H1 (cell line): ENCODE results near the gene C21orf58. TPM values are rescaled to one million over a fixed set of nuclear protein-coding genes. Genes with fewer than 3 reads are reported as not detected.

Experiments used
- CTCF ChIA-PET: fragments of 300-600 bp; sonication (Branson Sonifier 250); formaldehyde crosslinking; loops from one replicate; lab custom pipeline; 2021; ENCODE audit not compliant: partially characterized antibody; lab: Charles Lee
- POLR2A ChIA-PET: fragments of 300-600 bp; sonication (Branson Sonifier 250); formaldehyde crosslinking; loops from one replicate; lab custom pipeline; 2021; ENCODE audit warnings: inconsistent platforms; ENCODE audit not compliant: partially characterized antibody; lab: Charles Lee
- DNase-seq, 2 experiments: peaks; one replicate each; pipeline versions ENCODE4 v3.0.0 to v3.0.0-alpha.2; 2010 to 2022; ENCODE audit warnings: low spot score in 2 of 2, low read depth in 1 of 2, mixed read lengths in 1 of 2
- FAIRE-seq: peaks from 2 replicates; lab custom pipeline; 2011; peaks lifted over from hg19 to GRCh38; lab: Jason Lieb, UNC
- H2AFZ ChIP-seq: 2 replicates; pipeline ENCODE4 v1.8.1; 2012; ENCODE audit warnings: low read length, inconsistent platforms
- H2AK5ac ChIP-seq: 2 replicates; pipeline ENCODE4 v1.6.1; 2013; ENCODE audit warnings: low read depth, low read length
- H2BK120ac ChIP-seq: replicated peaks from 2 replicates; pipeline ENCODE3; 2013; ENCODE audit warnings: low read depth, low read length, inconsistent platforms
- H2BK12ac ChIP-seq: 2 replicates; pipeline ENCODE4 v1.6.1; 2013; ENCODE audit warnings: low read depth, low read length
- H2BK15ac ChIP-seq: 2 replicates; pipeline ENCODE4 v1.6.1; 2013; ENCODE audit warnings: low read length
- H2BK20ac ChIP-seq: 2 replicates; pipeline ENCODE4 v1.6.1; 2013; ENCODE audit warnings: low read length
- H2BK5ac ChIP-seq: 2 replicates; pipeline ENCODE4 v1.6.1; 2013; ENCODE audit warnings: low read depth, low read length
- H3K14ac ChIP-seq: 2 replicates; pipeline ENCODE4 v1.6.1; 2013; ENCODE audit warnings: inconsistent platforms; ENCODE audit not compliant: insufficient read length
- H3K18ac ChIP-seq: 2 replicates; pipeline ENCODE4 v1.6.1; 2013; ENCODE audit warnings: low read length; ENCODE audit errors: extremely low read depth
- H3K23ac ChIP-seq: 2 replicates; pipeline ENCODE4 v1.6.1; 2013; ENCODE audit warnings: inconsistent platforms; ENCODE audit not compliant: insufficient read length
- H3K23me2 ChIP-seq: 2 replicates; pipeline ENCODE4 v1.6.1; 2013; ENCODE audit warnings: low read depth, low read length
- H3K27ac ChIP-seq: 2 replicates; pipeline ENCODE4 v1.6.1; 2011; ENCODE audit warnings: low read depth, low read length, inconsistent platforms
- H3K27me3 ChIP-seq, 4 experiments: replicated peaks in 1 of 4; 1 replicate in 1 of 4; 2 replicates in 3 of 4; pipeline versions ENCODE4 v1.6.1 to v1.8.1; 2011 to 2013; ENCODE audit warnings: low read length in 3 of 4, mild to moderate bottlenecking in 3 of 4, inconsistent platforms in 2 of 4, mixed read lengths in 2 of 4, moderate library complexity in 1 of 4; ENCODE audit not compliant: control insufficient read depth in 3 of 4, insufficient read depth in 3 of 4; ENCODE audit errors: extremely low read depth in 1 of 4
- H3K36me3 ChIP-seq, 4 experiments: 2 replicates each; pipeline versions ENCODE4 v1.6.1 to v1.8.1; 2011 to 2013; ENCODE audit warnings: mild to moderate bottlenecking in 4 of 4, low read length in 3 of 4, moderate library complexity in 2 of 4, control low read depth in 1 of 4, inconsistent platforms in 1 of 4; ENCODE audit not compliant: insufficient read depth in 4 of 4, control insufficient read depth in 2 of 4
- H3K4ac ChIP-seq: replicated peaks from 2 replicates; pipeline ENCODE3; 2013; ENCODE audit warnings: low read length, low read depth, mixed read lengths, inconsistent platforms; ENCODE audit not compliant: insufficient read length
- H3K4me1 ChIP-seq, 4 experiments: replicated peaks in 1 of 4; 1 replicate in 1 of 4; 2 replicates in 3 of 4; pipeline versions ENCODE4 v1.6.1 to v1.8.1; 2011 to 2013; ENCODE audit warnings: low read length in 3 of 4, inconsistent platforms in 2 of 4, mixed read lengths in 1 of 4; ENCODE audit not compliant: insufficient read depth in 4 of 4, control insufficient read depth in 3 of 4
- H3K4me2 ChIP-seq, 2 experiments: 2 replicates each; pipeline versions ENCODE4 v1.6.1 to v1.8.1; 2011 to 2013; ENCODE audit warnings: low read depth in 2 of 2, low read length in 2 of 2, control low read depth in 1 of 2, inconsistent platforms in 1 of 2, mild to moderate bottlenecking in 1 of 2; ENCODE audit not compliant: insufficient read depth in 1 of 2
- H3K4me3 ChIP-seq, 4 experiments: fragments of 200-600, 300-600 bp in 1 of 4; sonication (generic), shearing (Covaris generic), sonication (Bioruptor Twin) in 1 of 4; 2 replicates each; pipeline versions ENCODE4 v1.5.1 to v1.8.1; 2011 to 2016; ENCODE audit warnings: low read length in 4 of 4, low read depth in 3 of 4, control low read depth in 2 of 4, inconsistent platforms in 2 of 4, mild to moderate bottlenecking in 2 of 4, mixed read lengths in 1 of 4, moderate library complexity in 1 of 4; ENCODE audit not compliant: insufficient read depth in 2 of 4; ENCODE audit errors: extremely low read depth in 1 of 4
- H3K56ac ChIP-seq: replicated peaks from 2 replicates; pipeline ENCODE3; 2013; ENCODE audit warnings: low read depth, mild to moderate bottlenecking, mixed read lengths, low read length, inconsistent platforms; ENCODE audit not compliant: insufficient read length
- H3K79me1 ChIP-seq: 2 replicates; pipeline ENCODE4 v1.6.1; 2013; ENCODE audit warnings: low read depth, low read length, control low read depth
- H3K79me2 ChIP-seq, 2 experiments: 2 replicates each; pipeline versions ENCODE4 v1.6.1 to v1.8.1; 2012 to 2013; ENCODE audit warnings: low read length in 2 of 2, mild to moderate bottlenecking in 2 of 2, inconsistent platforms in 1 of 2; ENCODE audit not compliant: insufficient read depth in 2 of 2, control insufficient read depth in 1 of 2
- H3K9ac ChIP-seq, 4 experiments: replicated peaks in 1 of 4; 1 replicate in 1 of 4; 2 replicates in 3 of 4; pipeline versions ENCODE4 v1.6.1 to v1.8.1; 2011 to 2013; ENCODE audit warnings: low read depth in 3 of 4, low read length in 3 of 4, control low read depth in 2 of 4, mild to moderate bottlenecking in 2 of 4, moderate library complexity in 2 of 4, inconsistent platforms in 1 of 4; ENCODE audit errors: extremely low read depth in 1 of 4
- H3K9me3 ChIP-seq, 2 experiments: 2 replicates each; pipeline versions ENCODE4 v1.6.1 to v1.8.1; 2012 to 2013; ENCODE audit warnings: mild to moderate bottlenecking in 2 of 2, moderate library complexity in 2 of 2, control low read depth in 1 of 2, inconsistent platforms in 1 of 2, low read depth in 1 of 2, low read length in 1 of 2, mixed read lengths in 1 of 2; ENCODE audit not compliant: insufficient read depth in 2 of 2
- H4K20me1 ChIP-seq, 2 experiments: replicated peaks in 1 of 2; 2 replicates each; pipeline versions ENCODE3 to v1.8.1; 2011 to 2013; ENCODE audit warnings: inconsistent platforms in 2 of 2, low read length in 2 of 2, mild to moderate bottlenecking in 1 of 2; ENCODE audit not compliant: insufficient read depth in 2 of 2, control insufficient read depth in 1 of 2
- H4K5ac ChIP-seq: 2 replicates; pipeline ENCODE4 v1.6.1; 2013; ENCODE audit warnings: low read length, low read depth, mixed read lengths, inconsistent platforms; ENCODE audit not compliant: insufficient read length
- H4K8ac ChIP-seq: 2 replicates; pipeline ENCODE4 v1.8.0; 2013; ENCODE audit warnings: mild to moderate bottlenecking, moderate library complexity, low read length, inconsistent platforms; ENCODE audit not compliant: insufficient read depth; ENCODE audit errors: extremely low read depth
- H4K91ac ChIP-seq: replicated peaks from 2 replicates; pipeline ENCODE3; 2013; ENCODE audit warnings: low read length, mixed read lengths, inconsistent platforms; ENCODE audit not compliant: insufficient read length
- ASH2L ChIP-seq: fragments of 200-600, 300-600 bp; sonication (generic); IDR thresholded peaks from one replicate; pipeline ENCODE4 v1.7.1; 2017; ENCODE audit warnings: low read length
- POLR2A ChIP-seq, 2 experiments: IDR thresholded peaks; 1 replicate in 1 of 2; 2 replicates in 1 of 2; pipeline ENCODE4 v1.6.1; 2011; ENCODE audit warnings: low read depth in 2 of 2, low read length in 2 of 2, mild to moderate bottlenecking in 2 of 2; ENCODE audit errors: control extremely low read depth in 1 of 2
- POLR2AphosphoS5 ChIP-seq: IDR thresholded peaks from 2 replicates; pipeline ENCODE4 v1.6.1; 2011; ENCODE audit warnings: low read depth, low read length
- SUZ12 ChIP-seq: fragments of 200-600 bp; sonication (generic); IDR thresholded peaks from 2 replicates; pipeline ENCODE4 v1.6.1; 2012; ENCODE audit warnings: mild to moderate bottlenecking, inconsistent platforms, low read length, moderate library complexity, mixed read lengths
- TCF12 ChIP-seq: IDR thresholded peaks from 2 replicates; pipeline ENCODE4 v1.6.1; 2011; ENCODE audit warnings: low read depth, mild to moderate bottlenecking, low read length
- WGBS, 2 experiments: shearing (Covaris generic) in 1 of 2; methylation state at CpG; one replicate each; pipeline versions ENCODE4 v1.1.6 to v1.1.7; 2013 to 2015; ENCODE audit warnings: low lambda C conversion rate in 2 of 2, mixed read lengths in 2 of 2, inconsistent platforms in 1 of 2, low coverage in 1 of 2, missing lambda C conversion rate in 1 of 2; ENCODE audit not compliant: insufficient replicate concordance in 2 of 2, insufficient coverage in 1 of 2, insufficient read length in 1 of 2; ENCODE audit errors: extremely low coverage in 1 of 2, missing lambda C conversion rate in 1 of 2; 5-methylcytosine and 5-hydroxymethylcytosine counted together
- polyA plus RNA-seq, 7 experiments: library from polyadenylated mRNA; depleted of rRNA in 3 of 7; stranded (reverse) in 5 of 7; unstranded in 2 of 7; fragments of >200 nt in 5 of 7; fragments of 200-250 nt in 2 of 7; gene quantifications; 1 replicate in 5 of 7; 2 replicates in 1 of 7; 4 replicates in 1 of 7; pipeline versions ENCODE4 v1.2.1 to v1.2.3, GENCODE V29; 2011 to 2013; ENCODE audit warnings: missing spikeins in 2 of 7, mixed read lengths in 2 of 7
- total RNA-seq: library from RNA; stranded (reverse); fragmentation: NEBNext Ultra II Directional; extraction: Animal tissue kit (Norgen Biotek cat#: 25700); gene quantifications from 2 replicates; pipeline ENCODE4 v1.2.1, GENCODE V29; 2021
- TF ChIP-seq, protein P1 (sequence below): IDR thresholded peaks from 2 replicates; pipeline ENCODE4 v1.6.1; 2012; ENCODE audit warnings: inconsistent platforms
- TF ChIP-seq, protein P2 (sequence below): IDR thresholded peaks from 2 replicates; pipeline ENCODE4 v1.6.1; 2012; ENCODE audit warnings: low read length, inconsistent platforms
- TF ChIP-seq, protein P3 (sequence below): IDR thresholded peaks from 2 replicates; pipeline ENCODE4 v1.6.1; 2012; ENCODE audit warnings: inconsistent platforms

The C21orf58 gene
- total and polyA plus RNA-seq, 2 of the 8 experiments (the other 6 are each of a cell fraction or from before 2014, with no cell fraction given) = 13.8 to 26.1 TPM

DNA sequence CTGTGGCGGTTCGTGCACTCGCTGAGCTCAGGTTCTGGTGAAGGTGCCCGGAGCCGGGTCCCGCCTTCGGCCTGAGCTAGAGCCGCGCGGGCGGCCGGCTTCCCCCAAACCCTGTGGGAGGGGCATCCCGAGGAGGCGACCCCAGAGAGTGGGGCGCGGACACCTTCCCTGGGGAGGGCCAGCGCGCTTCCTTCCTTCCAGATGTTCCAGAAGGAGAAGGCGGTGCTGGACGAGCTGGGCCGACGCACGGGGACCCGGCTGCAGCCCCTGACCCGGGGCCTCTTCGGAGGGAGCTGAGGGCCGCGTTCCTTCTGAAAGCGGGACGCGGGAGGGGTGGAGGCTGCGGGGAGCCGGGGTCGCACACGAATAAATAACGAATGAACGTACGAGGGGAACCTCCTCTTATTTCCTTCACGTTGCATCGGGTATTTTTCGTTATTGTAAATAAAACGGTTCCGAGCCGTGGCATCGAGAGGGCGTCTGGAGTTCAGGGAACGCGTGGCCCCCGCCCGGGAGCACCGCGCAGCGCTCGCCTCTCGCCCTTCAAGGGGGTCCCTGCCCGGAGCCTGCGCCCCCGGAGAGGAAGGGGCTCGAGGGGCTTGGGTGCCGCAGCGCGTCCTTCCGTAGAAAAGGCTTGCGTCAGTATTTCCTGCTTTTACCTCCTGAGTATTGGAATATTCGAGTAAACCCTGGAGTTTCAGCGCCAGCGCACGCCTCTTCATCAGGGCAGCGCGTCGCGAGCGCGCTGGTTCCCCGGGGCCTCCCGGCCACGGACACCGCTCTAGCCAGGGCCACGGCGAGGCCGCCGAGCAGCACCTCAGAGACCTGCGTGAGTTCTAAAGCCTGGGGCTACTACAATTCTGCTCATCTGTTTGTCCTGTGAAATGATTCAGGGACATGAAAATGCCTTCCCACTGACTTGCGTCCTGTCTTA is 26.1 kb downstream of the C21orf58 start:
- peak overlapping the region; percentile 35 to 65 (median 56) for H3K4me3 ChIP-seq
- no peak overlapping the region for H2BK20ac ChIP-seq
- H2AFZ ChIP-seq = no peak overlapping the region; the same call in 1 of the 2 replicates
- peaks cover 0 to 2% of the 10 kb centered on the region in 2 experiments for H4K20me1 ChIP-seq
- 8% methylated on average over 52 of the region's 84 CpGs; no CpG with 5 or more reads in 1 of the 2 experiments for WGBS, 2 experiments
- FAIRE-seq (no peak), DNase-seq (peak in 1 of 2 experiments; percentile 74)
- H3K23ac ChIP-seq = no peak overlapping the region
- H3K14ac ChIP-seq = no peak overlapping the region
- H3K27me3 ChIP-seq = peaks cover 0 to 3% (median 0%) of the 10 kb centered on the region in 4 experiments; a peak in 1 of 7 replicates
- H2AK5ac ChIP-seq = no peak overlapping the region
- peak overlapping the region; percentile 80 to 93 for H3K4me2 ChIP-seq
- H3K9me3 ChIP-seq = no peaks in the 10 kb centered on the region
- peaks cover 3% of the 10 kb centered on the region; the same call in 1 of the 2 replicates for H3K23me2 ChIP-seq
- no peak overlapping the region for H2BK5ac ChIP-seq
- H3K79me1 ChIP-seq = no peaks in the 10 kb centered on the region
- ChIA-PET CTCF (interaction anchor here (0.9 to 1.4 kb wide), 3 partner anchors 28 to 155 kb away, joined by 3 to 4 read pairs (median 3); a partner anchor contains a TSS), POLR2A (interaction anchor here (0.6 to 5.0 kb wide), 16 partner anchors 10 to 118 kb away, joined by 3 to 24 read pairs (median 3); partner anchors contain the start of genes C21orf58, LSS and YBEY)
- H4K91ac ChIP-seq = no peak overlapping the region
- no peak overlapping the region for H4K5ac ChIP-seq
- no peak overlapping the region; the same call in 1 of the 2 replicates for H4K8ac ChIP-seq
- H2BK15ac ChIP-seq = no peak overlapping the region
- H3K18ac ChIP-seq = peak overlapping the region; percentile 71
- no peak overlapping the region for H3K27ac ChIP-seq
- peak overlapping the region in 3 of 4 experiments; percentile 34 to 56 (median 47); a peak in 5 of 7 replicates for H3K9ac ChIP-seq
- H3K36me3 ChIP-seq = peaks cover 0 to 23% (median 11%) of the 10 kb centered on the region in 4 experiments; a peak in 6 of 8 replicates
- no peak overlapping the region for H3K4ac ChIP-seq
- peak overlapping the region; percentile 47 for H3K56ac ChIP-seq
- H3K79me2 ChIP-seq = no peaks in the 10 kb centered on the region
- peaks cover 2 to 12% (median 8%) of the 10 kb centered on the region in 4 experiments; a peak in 6 of 7 replicates for H3K4me1 ChIP-seq
- no peak overlapping the region for H2BK120ac ChIP-seq
- no peak overlapping the region for H2BK12ac ChIP-seq
- TF ChIP-seq, protein P1, sequence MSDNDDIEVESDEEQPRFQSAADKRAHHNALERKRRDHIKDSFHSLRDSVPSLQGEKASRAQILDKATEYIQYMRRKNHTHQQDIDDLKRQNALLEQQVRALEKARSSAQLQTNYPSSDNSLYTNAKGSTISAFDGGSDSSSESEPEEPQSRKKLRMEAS = peak; percentile 46
- TF ChIP-seq SUZ12 = peak; percentile 29; the same call in 1 of the 2 replicates
- TF ChIP-seq ASH2L = peak; percentile 66
- TF ChIP-seq, protein P2, sequence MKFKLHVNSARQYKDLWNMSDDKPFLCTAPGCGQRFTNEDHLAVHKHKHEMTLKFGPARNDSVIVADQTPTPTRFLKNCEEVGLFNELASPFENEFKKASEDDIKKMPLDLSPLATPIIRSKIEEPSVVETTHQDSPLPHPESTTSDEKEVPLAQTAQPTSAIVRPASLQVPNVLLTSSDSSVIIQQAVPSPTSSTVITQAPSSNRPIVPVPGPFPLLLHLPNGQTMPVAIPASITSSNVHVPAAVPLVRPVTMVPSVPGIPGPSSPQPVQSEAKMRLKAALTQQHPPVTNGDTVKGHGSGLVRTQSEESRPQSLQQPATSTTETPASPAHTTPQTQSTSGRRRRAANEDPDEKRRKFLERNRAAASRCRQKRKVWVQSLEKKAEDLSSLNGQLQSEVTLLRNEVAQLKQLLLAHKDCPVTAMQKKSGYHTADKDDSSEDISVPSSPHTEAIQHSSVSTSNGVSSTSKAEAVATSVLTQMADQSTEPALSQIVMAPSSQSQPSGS = 0 out of 2 replicates have a peak, but pooled peaks have one; percentile 27
- TF ChIP-seq TCF12 = no peak
- peak; percentile 34; the same call in 1 of the 2 replicates for TF ChIP-seq POLR2AphosphoS5
- TF ChIP-seq, protein P3, sequence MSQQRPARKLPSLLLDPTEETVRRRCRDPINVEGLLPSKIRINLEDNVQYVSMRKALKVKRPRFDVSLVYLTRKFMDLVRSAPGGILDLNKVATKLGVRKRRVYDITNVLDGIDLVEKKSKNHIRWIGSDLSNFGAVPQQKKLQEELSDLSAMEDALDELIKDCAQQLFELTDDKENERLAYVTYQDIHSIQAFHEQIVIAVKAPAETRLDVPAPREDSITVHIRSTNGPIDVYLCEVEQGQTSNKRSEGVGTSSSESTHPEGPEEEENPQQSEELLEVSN = peak; percentile 62
- peak in 1 of 2 experiments; percentile 59; a peak in 1 of 3 replicates for TF ChIP-seq POLR2A (IDR thresholded peaks at IDR 0.05; ENCODE audit: control extremely low read depth in 1 of 2, low read depth in 2 of 2, low read length in 2 of 2)
